AG09319 (cell line): Measurements from ENCODE around the gene GCC1.

Source experiments
- DNase-seq: peaks from one replicate; pipeline ENCODE4 v3.0.0-alpha.2; 2010; ENCODE audit warnings: low read depth; ENCODE audit errors: extremely low read depth
- TF ChIP-seq, protein P1 (sequence below): IDR thresholded peaks from 2 replicates; pipeline ENCODE4 v1.5.1; 2011; ENCODE audit warnings: low read depth, mild to moderate bottlenecking, inconsistent platforms, low read length, moderate library complexity

Gene GCC1

GRCh38 chr7:127600885-127601284 lies 15.5 kb upstream of the GCC1 start:
- TF ChIP-seq, protein P1, sequence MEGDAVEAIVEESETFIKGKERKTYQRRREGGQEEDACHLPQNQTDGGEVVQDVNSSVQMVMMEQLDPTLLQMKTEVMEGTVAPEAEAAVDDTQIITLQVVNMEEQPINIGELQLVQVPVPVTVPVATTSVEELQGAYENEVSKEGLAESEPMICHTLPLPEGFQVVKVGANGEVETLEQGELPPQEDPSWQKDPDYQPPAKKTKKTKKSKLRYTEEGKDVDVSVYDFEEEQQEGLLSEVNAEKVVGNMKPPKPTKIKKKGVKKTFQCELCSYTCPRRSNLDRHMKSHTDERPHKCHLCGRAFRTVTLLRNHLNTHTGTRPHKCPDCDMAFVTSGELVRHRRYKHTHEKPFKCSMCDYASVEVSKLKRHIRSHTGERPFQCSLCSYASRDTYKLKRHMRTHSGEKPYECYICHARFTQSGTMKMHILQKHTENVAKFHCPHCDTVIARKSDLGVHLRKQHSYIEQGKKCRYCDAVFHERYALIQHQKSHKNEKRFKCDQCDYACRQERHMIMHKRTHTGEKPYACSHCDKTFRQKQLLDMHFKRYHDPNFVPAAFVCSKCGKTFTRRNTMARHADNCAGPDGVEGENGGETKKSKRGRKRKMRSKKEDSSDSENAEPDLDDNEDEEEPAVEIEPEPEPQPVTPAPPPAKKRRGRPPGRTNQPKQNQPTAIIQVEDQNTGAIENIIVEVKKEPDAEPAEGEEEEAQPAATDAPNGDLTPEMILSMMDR = no peak
- no peak for DNase-seq

DNA sequence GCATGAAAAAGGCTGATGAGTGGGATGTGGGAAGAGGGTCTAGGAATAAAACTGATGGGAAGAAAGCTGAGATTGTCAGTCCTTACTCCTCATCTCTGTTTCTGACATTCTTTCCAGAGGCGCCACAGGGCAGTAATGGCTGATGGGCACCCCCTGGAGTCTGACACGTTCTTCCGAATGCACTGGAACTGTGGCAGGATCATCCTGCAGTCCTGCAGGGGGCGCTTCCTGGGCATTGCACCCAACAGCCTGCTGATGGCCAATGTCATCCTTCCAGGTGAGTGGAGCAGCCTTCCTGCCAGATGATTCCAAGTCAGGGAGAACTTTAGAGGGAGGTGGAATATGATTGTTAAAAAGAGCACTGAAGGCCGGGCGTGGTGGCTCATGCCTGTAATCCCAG lies 12.9 kb upstream of the GCC1 start:
- TF ChIP-seq, protein P1 = peak; percentile 4
- no peak for DNase-seq

DNA sequence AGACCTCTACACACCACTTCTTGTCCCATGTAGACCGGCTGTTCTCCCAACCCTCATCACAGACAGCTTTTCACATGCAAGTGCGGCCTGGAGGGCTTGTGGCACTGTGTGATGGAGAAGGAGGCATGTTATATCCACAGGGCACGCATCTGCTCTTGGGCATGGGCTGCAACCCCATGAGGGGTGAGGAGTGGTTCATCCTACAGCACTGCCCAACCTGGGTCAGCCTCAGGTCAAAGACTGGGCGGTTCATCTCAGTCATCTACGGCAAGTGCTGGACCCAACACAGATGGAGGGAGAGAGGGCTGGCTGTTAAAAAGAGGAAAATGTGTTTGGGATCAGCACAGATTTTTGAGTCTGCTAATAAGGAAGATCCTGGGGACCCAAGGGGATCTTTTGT lies 10.3 kb upstream of the GCC1 start:
- TF ChIP-seq, protein P1 = no peak
- DNase-seq = no peak

- TF ChIP-seq, protein P1 = no peak
- no peak for DNase-seq
These were observed 9.1 kb upstream of the GCC1 start for GRCh38 chr7:127594490-127594889.

GRCh38 chr7:127592550-127592949 lies 7.2 kb upstream of the GCC1 start:
- no peak for DNase-seq
- TF ChIP-seq, protein P1 = no peak

DNA sequence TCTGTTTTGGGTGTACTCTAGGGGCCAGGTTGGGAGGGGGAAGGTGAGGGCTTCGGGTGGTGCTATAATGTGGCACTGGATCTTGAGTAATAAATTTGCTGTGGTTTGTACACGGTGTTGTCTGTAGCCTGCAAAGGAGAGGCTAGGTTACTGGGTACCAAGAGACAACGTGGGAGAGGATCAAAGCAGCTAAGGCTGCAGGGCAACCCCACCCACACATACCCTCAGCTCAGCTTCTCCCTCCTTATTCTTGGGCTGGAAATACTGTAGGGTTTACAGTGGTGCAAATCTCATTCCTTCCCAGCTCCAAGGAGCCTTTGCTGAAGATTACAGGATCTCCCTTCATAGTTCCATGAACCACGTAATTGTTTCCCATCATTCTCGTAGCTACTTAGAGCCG lies 6.2 kb upstream of the GCC1 start:
- DNase-seq = no peak

GRCh38 chr7:127591189-127591588 lies 5.8 kb upstream of the GCC1 start:
- DNase-seq = no peak

More for the DNA sequence above, 6.2 kb upstream of the GCC1 start:
- TF ChIP-seq, protein P1 = no peak

More at GRCh38 chr7:127591189-127591588, 5.8 kb upstream of the GCC1 start:
- TF ChIP-seq, protein P1 = no peak
